GM10266 (cell line): Measurements from ENCODE around the gene MLYCD.
"Not testable (repeated sequence)": the region's sequence is repeated elsewhere in the genome, so short reads cannot be mapped to it uniquely, and the experiment has no call there.

ENCODE experiments used
- DNase-seq: peaks from one replicate; pipeline ENCODE4 v3.0.0; 2012; ENCODE audit errors: extremely low spot score
- TF ChIP-seq, protein P1 (sequence below): IDR thresholded peaks from 2 replicates; pipeline ENCODE4 v1.5.1; 2012; ENCODE audit warnings: mild to moderate bottlenecking, low read depth; ENCODE audit not compliant: control insufficient read depth, insufficient read depth; ENCODE audit errors: missing control alignments

Gene MLYCD

DNA sequence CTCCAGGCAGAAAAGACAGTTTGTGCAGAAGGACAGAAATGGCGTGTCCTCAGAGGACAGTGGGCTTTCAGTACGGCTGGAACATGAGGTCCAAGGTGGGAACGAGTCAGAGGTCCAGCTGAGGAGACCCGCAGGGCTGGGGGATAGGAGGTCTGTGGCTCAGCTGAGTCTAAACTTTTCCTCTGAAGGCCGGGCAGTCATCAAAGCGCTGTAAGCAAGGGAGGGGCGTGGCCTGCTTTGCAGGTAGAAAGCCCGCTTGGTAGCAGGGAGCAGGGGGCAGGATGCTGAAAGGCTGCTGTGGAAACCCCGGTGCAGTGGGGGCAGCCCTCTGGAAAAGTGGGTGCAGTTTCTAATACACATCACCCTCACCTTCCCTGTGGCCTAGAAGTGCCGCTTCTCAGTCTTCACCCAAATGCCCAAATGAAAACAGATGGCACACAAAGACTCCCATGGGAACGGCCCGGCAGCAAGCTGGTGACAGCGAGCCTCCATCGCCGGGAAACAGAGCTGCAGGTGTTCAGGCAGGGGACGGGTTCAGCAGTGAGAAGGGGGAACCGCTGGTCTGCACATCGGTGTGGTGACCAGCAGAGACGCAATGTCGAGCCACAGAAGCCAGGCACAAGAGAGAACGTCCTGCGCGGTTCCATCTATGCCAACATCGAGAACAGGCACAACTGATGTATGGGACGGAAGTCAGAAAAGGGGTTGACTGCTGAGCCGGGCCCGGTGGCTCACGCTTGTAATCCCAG lies 41.9 kb downstream of the MLYCD start:
- no peak for DNase-seq

GRCh38 chr16:83941546-83941945 lies 42.6 kb downstream of the MLYCD start:
- not testable (repeated sequence) for DNase-seq

More for the DNA sequence above, 41.9 kb downstream of the MLYCD start:
- TF ChIP-seq, protein P1, sequence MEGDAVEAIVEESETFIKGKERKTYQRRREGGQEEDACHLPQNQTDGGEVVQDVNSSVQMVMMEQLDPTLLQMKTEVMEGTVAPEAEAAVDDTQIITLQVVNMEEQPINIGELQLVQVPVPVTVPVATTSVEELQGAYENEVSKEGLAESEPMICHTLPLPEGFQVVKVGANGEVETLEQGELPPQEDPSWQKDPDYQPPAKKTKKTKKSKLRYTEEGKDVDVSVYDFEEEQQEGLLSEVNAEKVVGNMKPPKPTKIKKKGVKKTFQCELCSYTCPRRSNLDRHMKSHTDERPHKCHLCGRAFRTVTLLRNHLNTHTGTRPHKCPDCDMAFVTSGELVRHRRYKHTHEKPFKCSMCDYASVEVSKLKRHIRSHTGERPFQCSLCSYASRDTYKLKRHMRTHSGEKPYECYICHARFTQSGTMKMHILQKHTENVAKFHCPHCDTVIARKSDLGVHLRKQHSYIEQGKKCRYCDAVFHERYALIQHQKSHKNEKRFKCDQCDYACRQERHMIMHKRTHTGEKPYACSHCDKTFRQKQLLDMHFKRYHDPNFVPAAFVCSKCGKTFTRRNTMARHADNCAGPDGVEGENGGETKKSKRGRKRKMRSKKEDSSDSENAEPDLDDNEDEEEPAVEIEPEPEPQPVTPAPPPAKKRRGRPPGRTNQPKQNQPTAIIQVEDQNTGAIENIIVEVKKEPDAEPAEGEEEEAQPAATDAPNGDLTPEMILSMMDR = no peak

DNA sequence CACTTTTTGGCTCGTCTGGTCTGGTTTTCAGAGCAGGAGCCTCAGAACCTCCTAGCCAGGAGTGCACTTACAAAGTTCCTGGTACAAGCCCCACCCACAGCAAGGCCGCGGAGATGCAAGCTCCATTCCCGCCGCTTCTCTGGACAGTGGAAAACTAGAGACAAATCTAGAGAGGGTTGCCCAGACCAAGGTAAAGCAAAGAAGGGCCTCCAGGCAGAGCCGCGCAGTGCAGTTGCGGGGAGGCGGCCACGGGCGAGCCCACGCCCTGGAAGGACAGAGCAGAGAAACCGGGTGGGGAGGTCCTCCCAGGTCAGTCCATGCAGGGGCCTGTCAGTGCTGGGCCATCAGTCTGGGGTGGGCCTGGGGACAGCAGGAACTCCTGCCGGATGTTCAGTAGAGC lies 43.2 kb downstream of the MLYCD start:
- TF ChIP-seq, protein P1 = no peak
- no peak for DNase-seq

DNA sequence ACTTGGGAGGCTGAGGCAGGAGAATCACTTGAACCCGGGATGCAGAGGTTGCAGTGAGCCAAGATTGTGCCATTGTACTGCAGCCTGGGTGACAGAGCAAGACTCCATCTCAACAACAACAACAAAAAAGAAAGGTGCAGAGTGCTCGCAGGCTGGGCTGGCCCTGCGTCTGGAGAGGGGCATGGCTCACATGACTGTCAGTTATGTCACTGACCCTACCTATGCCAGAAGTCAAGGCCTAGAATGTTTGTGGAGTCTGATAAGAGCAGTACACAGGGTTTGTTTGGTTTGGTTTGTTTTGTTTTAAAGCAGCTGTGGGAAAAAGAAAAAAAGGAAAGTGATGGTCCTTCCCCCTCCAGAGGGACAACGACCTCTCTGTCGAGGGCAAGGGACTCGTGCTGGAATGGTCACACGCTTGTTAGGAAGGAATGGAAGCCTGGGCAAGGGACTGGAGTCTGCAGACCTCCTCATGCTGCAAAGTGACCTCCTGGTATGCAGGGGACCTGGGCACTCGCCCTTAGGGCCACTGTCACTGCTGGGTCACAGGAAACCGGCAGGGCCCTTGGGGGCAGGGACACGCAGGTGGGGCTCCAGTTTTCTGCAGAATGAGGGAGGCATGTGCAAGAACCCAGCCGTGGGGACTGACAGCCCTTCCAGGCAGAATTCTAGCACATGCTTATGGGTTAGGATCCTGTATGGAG lies 44.0 kb downstream of the MLYCD start:
- DNase-seq = no peak
- TF ChIP-seq, protein P1 = no peak

DNA sequence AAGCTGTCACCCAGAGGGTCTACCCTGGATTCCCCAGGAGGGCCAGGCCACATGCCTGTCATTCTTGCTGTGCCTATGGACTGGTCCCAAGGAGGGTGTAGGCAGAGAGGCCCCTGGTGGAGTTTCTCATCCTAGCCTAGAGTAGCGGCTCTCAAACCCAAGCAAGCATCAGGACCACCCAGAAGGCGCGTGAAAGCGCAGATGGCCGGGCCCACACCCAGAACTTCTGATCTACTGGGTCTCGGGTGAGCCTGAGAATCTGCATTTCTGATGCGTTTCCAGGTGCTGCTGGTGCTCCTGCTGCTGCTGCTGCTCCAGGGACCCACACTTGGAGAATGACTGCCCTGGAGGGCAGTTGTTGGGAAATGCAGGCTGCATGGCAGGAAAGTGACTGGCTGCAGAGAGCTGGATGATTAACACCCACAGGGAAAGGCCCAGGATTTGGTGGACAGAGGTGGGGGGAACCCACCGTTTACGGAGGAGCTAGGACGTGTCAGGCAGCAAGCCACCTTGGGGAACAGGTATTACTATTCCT lies 44.7 kb downstream of the MLYCD start:
- TF ChIP-seq, protein P1 = no peak
- DNase-seq = no peak

DNA sequence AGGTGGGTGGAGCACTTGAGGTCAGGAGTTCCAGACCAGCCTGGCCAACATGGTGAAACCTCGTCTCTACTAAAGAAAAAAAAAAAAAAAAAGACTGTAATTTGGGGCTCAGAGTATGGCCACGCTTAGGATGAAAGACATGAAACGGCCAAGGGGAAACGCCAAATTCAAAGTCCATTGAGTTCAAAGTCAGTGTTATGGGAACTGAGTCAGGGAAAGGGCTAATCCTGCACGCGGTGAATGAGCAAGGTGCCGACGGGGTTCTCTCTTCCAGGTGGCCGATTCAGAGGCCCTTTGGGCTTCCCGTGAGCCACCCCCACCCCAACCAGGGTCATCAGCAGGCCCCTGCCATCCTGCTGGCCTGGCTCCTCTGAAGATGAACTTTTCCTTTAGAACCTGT lies 46.7 kb downstream of the MLYCD start:
- TF ChIP-seq, protein P1 = no peak
- no peak for DNase-seq

- TF ChIP-seq, protein P1 = no peak
- DNase-seq = no peak
Observed at GRCh38 chr16:83946154-83946780, 47.4 kb downstream of the MLYCD start.
